K562 (cell line): Measurements from ENCODE around the gene GMNN. TPM values are rescaled to one million over a fixed set of nuclear protein-coding genes. Genes with fewer than 3 reads are reported as not detected.
A peak's percentile ranks its signal among the peaks of the same experiment; 100 is the strongest.

Experiments
- ATAC-seq: fragments of 200-7000 bp; cut with Tn5 transposase; 3 replicates; pipeline ENCODE4 v1.9.1; 2020; ENCODE audit warnings: moderate library complexity
- BruUV-seq: library from RNA; stranded (reverse); fragments of 400-500 nt; replicated peaks from 2 replicates; lab custom pipeline; 2021; lab: Mats Ljungman, UMichigan
- CTCF ChIA-PET: fragments of 300-600 bp; formaldehyde crosslinking; extraction: SDS; loops from one replicate; lab custom pipeline; 2021; ENCODE audit warnings: low intra/inter-chr PET ratio; lab: Yijun Ruan, JAX
- POLR2A ChIA-PET: fragments of 300-600, 350-650 bp; sonication (Branson Sonifier 250); formaldehyde crosslinking; extraction: SDS; loops from one replicate; lab custom pipeline; 2021; ENCODE audit warnings: antibody characterized with exemption, inconsistent platforms; lab: Yijun Ruan, JAX
- DNase-seq, 4 experiments: peaks; one replicate each; pipeline versions ENCODE4 v3.0.0 to v3.0.0-alpha.2; 2011 to 2018; ENCODE audit warnings: low spot score in 3 of 4, mixed read lengths in 3 of 4; ENCODE audit errors: extremely low read depth in 1 of 4
- FAIRE-seq: peaks from 2 replicates; lab custom pipeline; 2011; peaks lifted over from hg19 to GRCh38; lab: Jason Lieb, UNC
- H2AFZ ChIP-seq: 2 replicates; pipeline ENCODE4 v1.6.0; 2011; ENCODE audit warnings: low read depth, low read length, control low read depth, inconsistent platforms
- H3K27ac ChIP-seq: fragments of 200-600 bp; 3 replicates; pipeline ENCODE4 v1.8.0; 2011; ENCODE audit warnings: low read depth, mild to moderate bottlenecking, control low read depth, inconsistent platforms, low read length, moderate library complexity, mixed read lengths; ENCODE audit errors: extremely low read depth
- H3K27me3 ChIP-seq, 2 experiments: fragments of 300-600 bp in 1 of 2; 2 replicates in 1 of 2; 3 replicates in 1 of 2; pipeline versions ENCODE4 v1.6.0 to v1.8.0; 2011; ENCODE audit warnings: inconsistent platforms in 2 of 2, low read length in 2 of 2, mild to moderate bottlenecking in 1 of 2, mixed read lengths in 1 of 2, moderate library complexity in 1 of 2; ENCODE audit not compliant: control insufficient read depth in 2 of 2, insufficient read depth in 2 of 2
- H3K36me3 ChIP-seq: fragments of 300-600 bp; 3 replicates; pipeline ENCODE4 v1.8.0; 2011; ENCODE audit warnings: mild to moderate bottlenecking, low read length, inconsistent platforms; ENCODE audit not compliant: control insufficient read depth, insufficient read depth
- H3K4me1 ChIP-seq, 2 experiments: fragments of 200-600 bp in 1 of 2; replicated peaks in 1 of 2; 2 replicates in 1 of 2; 3 replicates in 1 of 2; pipeline versions ENCODE4 v1.5.1 to v1.8.0; 2011; ENCODE audit warnings: inconsistent platforms in 2 of 2, low read length in 2 of 2, mild to moderate bottlenecking in 1 of 2, mixed read lengths in 1 of 2, moderate library complexity in 1 of 2; ENCODE audit not compliant: control insufficient read depth in 2 of 2, insufficient read depth in 2 of 2
- H3K4me2 ChIP-seq: 2 replicates; pipeline ENCODE4 v1.6.1; 2011; ENCODE audit warnings: low read length, control low read depth, inconsistent platforms, mixed read lengths; ENCODE audit not compliant: insufficient read depth
- H3K4me3 ChIP-seq: fragments of 200-600 bp; sonication (generic), shearing (Covaris generic); 2 replicates; pipeline ENCODE4 v1.5.1; 2016; ENCODE audit warnings: control low read depth, inconsistent platforms
- H3K79me2 ChIP-seq: fragments of 200-600 bp; 3 replicates; pipeline ENCODE4 v1.8.0; 2011; ENCODE audit warnings: low read length, inconsistent platforms; ENCODE audit not compliant: control insufficient read depth, insufficient read depth
- H3K9ac ChIP-seq, 2 experiments: 2 replicates each; pipeline versions ENCODE4 v1.6.0 to v1.6.1; 2011; ENCODE audit warnings: low read depth in 2 of 2, low read length in 2 of 2, control low read depth in 1 of 2, inconsistent platforms in 1 of 2, mild to moderate bottlenecking in 1 of 2, mixed read lengths in 1 of 2; ENCODE audit not compliant: insufficient read depth in 1 of 2
- H3K9me1 ChIP-seq: one replicate; pipeline ENCODE4 v1.6.0; 2011; ENCODE audit warnings: inconsistent platforms, mild to moderate bottlenecking, low read length, moderate library complexity; ENCODE audit not compliant: control insufficient read depth, insufficient read depth
- H3K9me3 ChIP-seq: replicated peaks from 2 replicates; pipeline ENCODE4 v1.5.1; 2011; ENCODE audit warnings: low read depth, low read length, inconsistent platforms; ENCODE audit not compliant: control insufficient read depth, insufficient read depth
- H4K20me1 ChIP-seq: replicated peaks from 2 replicates; pipeline ENCODE4 v1.6.1; 2011; ENCODE audit warnings: low read length, inconsistent platforms, mixed read lengths; ENCODE audit not compliant: control insufficient read depth, insufficient read depth
- CREM ChIP-seq: IDR thresholded peaks from 2 replicates; pipeline ENCODE4 v1.6.1; 2014; ENCODE audit warnings: antibody characterized with exemption, low read depth
- EP300 ChIP-seq: IDR thresholded peaks from 2 replicates; pipeline ENCODE4 v1.6.1; 2012; ENCODE audit warnings: low read length, improper control_type of control experiment
- MAZ ChIP-seq, 2 experiments: fragments of 450-650 bp in 1 of 2; sonication (generic) in 1 of 2; formaldehyde crosslinking; IDR thresholded peaks in 1 of 2; conservative IDR thresholded peaks in 1 of 2; 2 replicates each; pipeline versions ENCODE4 v1.4.0 to v1.5.0; 2020; ENCODE audit warnings: mild to moderate bottlenecking in 1 of 2, missing genetic modification reagents in 1 of 2
- MEF2D ChIP-seq: conservative IDR thresholded peaks from 2 replicates; pipeline ENCODE4 v1.6.1; 2016; ENCODE audit warnings: low read depth, missing genetic modification characterization, missing compliant biosample characterization
- NKRF ChIP-seq: fragments of 450-650 bp; IDR thresholded peaks from 2 replicates; pipeline ENCODE4 v1.6.1; 2016; ENCODE audit warnings: borderline replicate concordance
- PURB ChIP-seq: sonication (generic); formaldehyde crosslinking; IDR thresholded peaks from 2 replicates; pipeline ENCODE4 v1.9.0; 2021; ENCODE audit warnings: low read depth, mild to moderate bottlenecking, missing genetic modification reagents
- SP1 ChIP-seq: sonication (generic); formaldehyde crosslinking; IDR thresholded peaks from 2 replicates; pipeline ENCODE4 v1.8.1; 2022; ENCODE audit warnings: mild to moderate bottlenecking, missing genetic modification reagents
- SRF ChIP-seq, 2 experiments: fragments of 250-450, 450-650 bp in 1 of 2; sonication (Bioruptor Pico) in 1 of 2; sonication (generic) in 1 of 2; formaldehyde crosslinking; IDR thresholded peaks; 2 replicates each; pipeline versions ENCODE4 v1.5.0 to v1.5.1; 2020 to 2022; ENCODE audit warnings: mild to moderate bottlenecking in 1 of 2, missing genetic modification reagents in 1 of 2
- SRSF1 ChIP-seq: fragments of 200-400 bp; formaldehyde crosslinking; IDR thresholded peaks from 2 replicates; pipeline ENCODE4 v1.6.1; 2017; ENCODE audit warnings: mild to moderate bottlenecking, low read depth, low read length, moderate library complexity
- SRSF7 ChIP-seq: fragments of 200-400 bp; formaldehyde crosslinking; optimal IDR thresholded peaks from 2 replicates; pipeline ENCODE3; 2017; ENCODE audit warnings: mild to moderate bottlenecking, low read depth, low read length
- YBX1 ChIP-seq: fragments of 450-650 bp; IDR thresholded peaks from 2 replicates; pipeline ENCODE4 v1.7.1; 2016; ENCODE audit warnings: mild to moderate bottlenecking
- ZBTB1 ChIP-seq: sonication (generic); formaldehyde crosslinking; IDR thresholded peaks from 2 replicates; pipeline ENCODE4 v1.8.1; 2023; ENCODE audit warnings: missing genetic modification reagents, low read depth, mild to moderate bottlenecking, borderline replicate concordance
- ZNF197 ChIP-seq: fragments of 200-800 bp; sonication (Bioruptor generic); IDR thresholded peaks from 2 replicates; pipeline ENCODE4 v1.6.1; 2016; ENCODE audit warnings: low read depth, missing genetic modification characterization, missing compliant biosample characterization
- ZNF232 ChIP-seq: sonication (generic); formaldehyde crosslinking; IDR thresholded peaks from 2 replicates; pipeline ENCODE4 v1.8.0; 2022; ENCODE audit warnings: mild to moderate bottlenecking, missing genetic modification reagents
- WGBS: fragments of 100-300 bp; shearing (Covaris generic); methylation state at CpG from one replicate; pipeline ENCODE4 v1.1.6; 2016; ENCODE audit warnings: low coverage, mixed read lengths; ENCODE audit not compliant: insufficient coverage; ENCODE audit errors: missing lambda C conversion rate; 5-methylcytosine and 5-hydroxymethylcytosine counted together
- in situ Hi-C: fragments of 300-500 bp; cut with MboI; formaldehyde crosslinking; loops from 4 replicates; pipeline ENCODE4 v1.15.0; 2018; ENCODE audit warnings: inconsistent platforms, mixed read lengths
- intact Hi-C: fragments of 100-400 bp; cut with micrococcal nuclease; formaldehyde crosslinking; loops from 2 replicates; pipeline ENCODE4 v1.14.2; 2022
- polyA plus RNA-seq, 8 experiments: library from polyadenylated mRNA; depleted of rRNA in 4 of 8; stranded (reverse) in 5 of 8; unstranded in 3 of 8; fragments of >200 nt; fragmentation: Nextera tagmentation in 2 of 8; fragmentation: Illumina TruSeq in 1 of 8; extraction: Ambion mirVana in 2 of 8; extraction: Trizol in 1 of 8; gene quantifications; 2 replicates each; pipeline versions ENCODE4 v1.2.1 to v1.2.3, GENCODE V29; 2011 to 2014; ENCODE audit warnings: inconsistent platforms in 1 of 8, missing spikeins in 1 of 8
- total RNA-seq, 7 experiments: library from RNA; depleted of rRNA in 6 of 7; stranded (reverse); fragments of >200 nt in 6 of 7; fragmentation: Illumina TruSeq in 2 of 7; extraction: Trizol in 2 of 7; gene quantifications; 2 replicates each; pipeline versions ENCODE4 v1.2.1 to v1.2.3, GENCODE V29; 2011 to 2021; ENCODE audit warnings: low replicate concordance in 1 of 7

GMNN gene
- total and polyA plus RNA-seq, 9 of the 15 experiments (the other 6 are each of a cell fraction or from before 2014, with no cell fraction given) = 144 to 370 (median 210) TPM

- Histone ChIP-seq H3K9me1 (no peaks in the 10 kb centered on the region), H3K4me1 (peaks cover 4 to 10% of the 10 kb centered on the region in 2 experiments; a peak in 3 of 5 replicates), H3K4me2 (no peak overlapping the region), H3K27me3 (no peaks in the 10 kb centered on the region), H3K4me3 (no peak overlapping the region), H3K9ac (no peak overlapping the region), H2AFZ (peak overlapping the region; percentile 81; the same call in 1 of the 2 replicates), H3K9me3 (no peaks in the 10 kb centered on the region), H3K79me2 (no peaks in the 10 kb centered on the region), H3K36me3 (no peaks in the 10 kb centered on the region), H3K27ac (no peak overlapping the region), H4K20me1 (no peaks in the 10 kb centered on the region)
- peak; percentile 40 to 73 (median 46) for DNase-seq
- ChIA-PET POLR2A (interaction anchor here (0.6 to 2.4 kb wide), 5 partner anchors 10 to 180 kb away, joined by 3 to 8 read pairs (median 4); partner anchors contain the start of genes C6orf62 and GMNN), CTCF (no interaction called here)
- BruUV-seq = no TSS peak
- ATAC-seq = peak; percentile 99
- no peak for FAIRE-seq
- in situ Hi-C loops = loop anchor here (10.0 kb wide), 1 partner anchor 187 kb away; no protein-coding TSS in a partner anchor
- intact Hi-C loops = loop anchor here (2.0 kb wide), 1 partner anchor 41 kb away; no protein-coding TSS in a partner anchor
- TF ChIP-seq MEF2D (tag) (no peak), YBX1 (no peak), SRSF1 (no peak), SP1 (CRISPR knock-in tag) (no peak), EP300 (no peak), PURB (no peak), ZBTB1 (CRISPR knock-in tag) (no peak), NKRF (no peak), ZNF232 (CRISPR knock-in tag) (no peak), SRF (CRISPR knock-in tag; IDR thresholded peaks at IDR 0.05) (peak in 1 of 2 experiments; percentile 53; a peak in 1 of 4 replicates), MAZ (CRISPR knock-in tag; conservative IDR thresholded peaks at IDR 0.05 in 1 of 2, IDR thresholded peaks at IDR 0.05 in 1 of 2) (no peak), SRSF7 (no peak), CREM (0 out of 2 replicates have a peak, but pooled peaks have one; percentile 10), ZNF197 (CRISPR knock-in tag) (no peak)
- 54% methylated on average over 12 of the region's 17 CpGs for WGBS
These were observed 13.4 kb upstream of the GMNN start for GRCh38 chr6:24761193-24761835.
